Naive thymus-derived CD8-positive, alpha-beta T cell (primary cell): ENCODE results near the gene UTP20. TPM values are rescaled to one million over a fixed set of nuclear protein-coding genes. Genes with fewer than 3 reads are reported as not detected.

Experiments
- ATAC-seq, 2 donors: fragments of 150-1000 bp; cut with Tn5 transposase in 1 of 2; sonication (Bioruptor Pico), chemical (Tn5 transposase) in 1 of 2; 1 replicate in 1 of 2; 2 replicates in 1 of 2; pipeline ENCODE4 v1.10.0; 2021; ENCODE audit warnings: mild to moderate bottlenecking in 2 of 2, moderate library complexity in 2 of 2
- POLR2A ChIA-PET: fragments of 350-600 bp; sonication (Branson Sonifier 250); formaldehyde crosslinking; loops from one replicate; lab custom pipeline; 2021; ENCODE audit warnings: antibody characterized with exemption; lab: Charles Lee
- DNase-seq, 10 donors: peaks; one replicate each; pipeline versions ENCODE4 v3.0.0 to v3.0.0-alpha.2; 2020 to 2022
- H3K27ac Mint-ChIP-seq, 10 donors: one replicate each; pipeline ENCODE4 v1.8.0; 2020 to 2022; ENCODE audit warnings: mild to moderate bottlenecking in 10 of 10, mixed read lengths in 10 of 10, moderate library complexity in 4 of 10, inconsistent platforms in 1 of 10
- H3K27me3 Mint-ChIP-seq, 5 donors: one replicate each; pipeline ENCODE4 v1.8.0; 2021 to 2022; ENCODE audit warnings: mixed read lengths in 5 of 5
- H3K36me3 Mint-ChIP-seq, 3 donors: one replicate each; pipeline ENCODE4 v1.8.0; 2020 to 2022; ENCODE audit warnings: mixed read lengths in 3 of 3, mild to moderate bottlenecking in 2 of 3, inconsistent platforms in 1 of 3
- H3K4me1 Mint-ChIP-seq, 4 donors: one replicate each; pipeline ENCODE4 v1.8.0; 2021 to 2022; ENCODE audit warnings: mixed read lengths in 4 of 4
- H3K4me3 Mint-ChIP-seq, 10 donors: one replicate each; pipeline ENCODE4 v1.8.0; 2020 to 2022; ENCODE audit warnings: mild to moderate bottlenecking in 10 of 10, mixed read lengths in 10 of 10, moderate library complexity in 6 of 10, inconsistent platforms in 1 of 10
- H3K9me3 Mint-ChIP-seq, 9 donors: one replicate each; pipeline ENCODE4 v1.8.0; 2020 to 2022; ENCODE audit warnings: mixed read lengths in 9 of 9, mild to moderate bottlenecking in 3 of 9, inconsistent platforms in 1 of 9, moderate library complexity in 1 of 9
- polyA plus RNA-seq, 3 donors: library from polyadenylated mRNA; unstranded; fragments of 300-500 nt; fragmentation: Illumina TruSeq; gene quantifications; one replicate each; pipeline ENCODE4 v1.2.3, GENCODE V29; 2021
- total RNA-seq, 8 experiments: library from RNA in 2 of 8; stranded (reverse) in 2 of 8; gene quantifications; one replicate each; pipeline ENCODE4 v1.2.3 and lab custom pipeline; 2021 to 2026

Gene UTP20
- total and polyA plus RNA-seq, 5 experiments from 2014 or later, result 5.0 to 17.2 (median 6.3) TPM

DNA sequence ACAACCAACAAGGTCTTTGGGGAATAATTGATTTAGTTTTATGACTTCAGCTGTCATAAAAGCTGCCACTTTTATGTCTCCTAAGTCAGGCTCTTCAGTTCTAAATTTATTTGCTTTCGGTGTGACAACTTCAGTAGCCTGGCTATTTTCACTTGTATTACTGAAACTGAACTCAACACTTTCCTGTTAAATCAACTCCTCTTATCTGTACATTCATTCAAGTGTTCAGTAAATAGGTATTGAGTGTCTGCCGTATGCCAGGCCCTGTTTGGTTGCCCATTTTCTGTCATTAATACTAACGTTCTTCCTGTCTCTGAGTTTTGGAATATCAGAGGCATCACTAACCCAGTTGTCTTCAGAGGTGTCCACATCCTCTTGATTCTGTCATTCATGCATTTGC lies 7.5 kb downstream of the UTP20 start:
- H3K36me3 Mint-ChIP-seq, result peaks cover 13 to 79% (median 29%) of the 10 kb centered on the region in 3 donors
- peak overlapping the region in 1 of 10 donors; percentile 5 for H3K27ac Mint-ChIP-seq
- no peak for DNase-seq
- ATAC-seq, result no peak
- no peak overlapping the region for H3K4me3 Mint-ChIP-seq
- H3K27me3 Mint-ChIP-seq, result no peaks in the 10 kb centered on the region
- POLR2A ChIA-PET, result no interaction called here
- no peaks in the 10 kb centered on the region for H3K9me3 Mint-ChIP-seq
- peaks cover 3 to 12% (median 5%) of the 10 kb centered on the region in 4 donors for H3K4me1 Mint-ChIP-seq

DNA sequence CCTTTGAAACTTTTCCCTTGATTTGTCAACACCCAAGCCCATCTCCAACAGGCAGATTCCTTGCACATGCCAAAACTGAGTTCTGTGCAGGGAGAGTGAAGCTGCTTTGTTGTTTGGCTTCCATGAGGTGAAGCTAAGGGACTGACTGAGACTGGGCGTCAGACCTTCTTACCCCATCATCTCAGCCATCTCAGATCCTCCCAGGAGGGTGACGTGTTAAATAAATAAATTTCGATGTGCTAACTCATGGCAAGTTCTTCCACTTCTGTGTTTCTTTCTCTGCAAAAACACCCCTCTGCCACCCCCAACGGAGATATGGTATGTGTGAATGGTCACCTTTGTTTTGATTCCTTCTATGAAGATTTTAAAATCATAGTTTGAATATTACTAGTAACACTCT lies 17.8 kb downstream of the UTP20 start:
- no peaks in the 10 kb centered on the region for H3K9me3 Mint-ChIP-seq
- peaks cover 20 to 91% (median 21%) of the 10 kb centered on the region in 3 donors for H3K36me3 Mint-ChIP-seq
- no peaks in the 10 kb centered on the region for H3K27me3 Mint-ChIP-seq
- no peak for DNase-seq
- H3K4me3 Mint-ChIP-seq, result no peak overlapping the region
- no peak overlapping the region for H3K27ac Mint-ChIP-seq
- peaks cover 0 to 2% (median 0%) of the 10 kb centered on the region in 4 donors for H3K4me1 Mint-ChIP-seq
- POLR2A ChIA-PET, result no interaction called here
- no peak for ATAC-seq

GRCh38 chr12:101298426-101298825 lies 18.5 kb downstream of the UTP20 start:
- H3K27ac Mint-ChIP-seq, result peak overlapping the region in 1 of 10 donors; percentile 37
- POLR2A ChIA-PET, result no interaction called here
- H3K9me3 Mint-ChIP-seq, result no peaks in the 10 kb centered on the region
- ATAC-seq (no peak), DNase-seq (no peak)
- no peaks in the 10 kb centered on the region for H3K27me3 Mint-ChIP-seq
- H3K4me1 Mint-ChIP-seq, result peaks cover 0 to 2% (median 0%) of the 10 kb centered on the region in 4 donors
- no peak overlapping the region for H3K4me3 Mint-ChIP-seq
- peaks cover 20 to 93% (median 25%) of the 10 kb centered on the region in 3 donors for H3K36me3 Mint-ChIP-seq

DNA sequence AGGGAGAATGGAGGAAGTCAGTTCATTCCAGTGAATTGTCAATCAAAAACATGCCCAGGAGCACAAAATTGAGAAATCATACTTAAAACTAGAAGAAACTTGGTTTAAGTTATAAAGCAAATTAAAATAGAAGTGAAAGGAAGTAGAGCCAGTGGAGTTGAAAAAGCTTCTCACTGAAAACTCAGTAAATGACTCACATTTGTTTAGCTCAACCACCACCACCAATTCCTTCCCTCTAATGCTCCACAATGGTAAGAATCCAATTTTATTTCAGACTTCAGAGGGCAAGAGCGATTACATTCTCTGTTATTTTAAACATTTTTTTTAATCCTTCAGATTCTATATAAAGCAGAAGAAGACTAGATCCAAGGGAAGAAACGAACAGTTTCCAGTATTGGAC lies 19.4 kb downstream of the UTP20 start:
- Mint-ChIP-seq H3K4me1 (peaks cover 0 to 2% (median 0%) of the 10 kb centered on the region in 4 donors), H3K9me3 (no peaks in the 10 kb centered on the region), H3K36me3 (peaks cover 22 to 94% (median 26%) of the 10 kb centered on the region in 3 donors), H3K4me3 (no peak overlapping the region), H3K27me3 (no peaks in the 10 kb centered on the region), H3K27ac (no peak overlapping the region)
- POLR2A ChIA-PET, result no interaction called here
- ATAC-seq, result no peak
- no peak for DNase-seq

DNA sequence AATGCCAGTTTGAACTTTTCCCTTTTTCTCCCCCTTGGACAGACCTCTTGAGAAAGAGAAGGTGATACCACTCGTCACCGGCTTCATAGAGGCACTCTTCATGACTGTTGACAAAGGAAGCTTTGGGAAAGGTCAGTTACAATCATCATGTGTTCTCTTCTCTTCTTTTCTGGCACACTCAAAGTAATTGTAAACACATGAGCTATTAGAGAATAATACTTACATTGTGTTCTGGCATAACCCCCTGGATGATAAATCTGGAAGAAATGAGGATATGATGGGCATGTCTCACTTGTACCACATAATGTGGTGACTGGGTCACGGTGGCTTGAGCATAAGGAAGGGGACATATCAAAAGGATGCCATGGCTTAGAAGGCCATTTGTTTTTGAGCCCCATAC lies 20.0 kb downstream of the UTP20 start:
- peaks cover 20 to 94% (median 30%) of the 10 kb centered on the region in 3 donors for H3K36me3 Mint-ChIP-seq
- H3K4me3 Mint-ChIP-seq, result no peak overlapping the region
- peak overlapping the region in 1 of 10 donors; percentile 14 for H3K27ac Mint-ChIP-seq
- DNase-seq, result no peak
- H3K4me1 Mint-ChIP-seq, result peaks cover 0 to 3% (median 0%) of the 10 kb centered on the region in 4 donors
- ATAC-seq, result no peak
- POLR2A ChIA-PET, result no interaction called here
- H3K9me3 Mint-ChIP-seq, result no peaks in the 10 kb centered on the region
- no peaks in the 10 kb centered on the region for H3K27me3 Mint-ChIP-seq

DNA sequence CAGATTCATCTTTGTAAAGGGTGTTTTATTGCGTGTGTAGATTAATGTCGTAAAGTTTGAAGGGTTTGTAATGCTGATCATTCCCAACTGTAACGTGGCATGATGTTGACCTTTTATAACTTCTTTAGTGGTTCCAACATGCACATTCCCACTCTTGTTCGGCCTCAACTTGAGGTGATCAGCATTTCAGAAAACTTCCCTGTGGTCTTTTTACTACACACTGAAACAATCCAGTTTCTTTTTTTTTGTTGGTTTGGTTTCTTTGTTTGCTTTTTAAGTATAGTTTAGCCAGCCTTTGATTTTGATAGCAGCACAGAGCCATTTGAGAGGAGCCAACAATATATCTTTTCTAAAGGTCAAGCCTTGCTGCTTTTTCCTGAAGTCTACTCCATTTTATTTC lies 22.8 kb downstream of the UTP20 start:
- Mint-ChIP-seq H3K27ac (peak overlapping the region in 1 of 10 donors; percentile 78), H3K36me3 (peaks cover 23 to 94% (median 29%) of the 10 kb centered on the region in 3 donors), H3K4me1 (peaks cover 0 to 4% (median 0%) of the 10 kb centered on the region in 4 donors), H3K27me3 (no peaks in the 10 kb centered on the region), H3K9me3 (no peaks in the 10 kb centered on the region), H3K4me3 (no peak overlapping the region)
- ATAC-seq (no peak), DNase-seq (no peak)
- POLR2A ChIA-PET, result no interaction called here

DNA sequence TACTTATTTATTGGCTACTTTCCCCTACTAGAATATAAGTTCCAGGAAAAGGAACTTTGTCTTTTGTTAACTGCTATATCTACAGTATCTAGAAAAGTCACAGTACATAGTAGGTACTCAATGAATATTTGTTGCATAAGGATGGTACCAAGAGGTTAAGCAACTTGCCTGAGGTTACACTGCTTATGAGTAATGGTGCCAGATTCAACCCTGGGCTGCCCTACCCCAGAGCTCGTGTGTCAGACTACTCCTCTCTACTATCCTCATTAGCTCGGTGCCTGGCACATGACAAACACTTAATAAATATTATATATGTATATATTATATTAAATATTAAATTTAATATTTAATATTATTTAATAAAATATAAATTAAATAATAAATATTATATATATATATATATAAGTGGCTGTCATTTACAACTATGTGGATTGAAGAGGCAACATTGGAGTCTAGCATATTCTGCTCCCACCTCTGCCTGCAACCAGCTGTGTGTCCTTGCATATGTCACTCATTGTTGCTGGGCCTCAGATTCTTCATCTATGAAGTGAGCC lies 25.4 kb downstream of the UTP20 start:
- no peak overlapping the region for H3K27ac Mint-ChIP-seq
- peaks cover 0 to 2% (median 0%) of the 10 kb centered on the region in 4 donors for H3K4me1 Mint-ChIP-seq
- no peak overlapping the region for H3K4me3 Mint-ChIP-seq
- no peaks in the 10 kb centered on the region for H3K27me3 Mint-ChIP-seq
- no peak for ATAC-seq
- no peak for DNase-seq
- H3K36me3 Mint-ChIP-seq, result peaks cover 21 to 93% (median 31%) of the 10 kb centered on the region in 3 donors
- no peaks in the 10 kb centered on the region for H3K9me3 Mint-ChIP-seq
- POLR2A ChIA-PET, result no interaction called here

DNA sequence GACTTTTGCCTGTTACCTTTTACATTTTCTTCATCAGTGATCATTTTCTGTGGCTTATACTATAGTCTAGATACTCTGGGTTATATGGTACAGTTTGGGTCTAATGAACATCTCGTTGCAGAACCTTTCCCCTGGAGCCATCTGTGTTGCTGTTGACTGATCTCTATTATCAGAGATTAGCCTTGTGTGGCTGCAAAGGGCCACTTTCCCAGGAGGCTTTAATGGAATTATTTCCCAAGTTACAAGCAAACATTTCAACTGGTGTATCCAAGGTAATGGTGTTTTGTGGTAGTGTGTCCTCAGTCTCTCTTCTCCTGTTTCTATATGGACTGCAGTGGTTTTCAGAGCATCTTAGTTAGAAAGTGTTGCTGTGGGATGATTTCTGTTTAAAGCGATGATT lies 25.9 kb downstream of the UTP20 start:
- peaks cover 20 to 93% (median 35%) of the 10 kb centered on the region in 3 donors for H3K36me3 Mint-ChIP-seq

DNA sequence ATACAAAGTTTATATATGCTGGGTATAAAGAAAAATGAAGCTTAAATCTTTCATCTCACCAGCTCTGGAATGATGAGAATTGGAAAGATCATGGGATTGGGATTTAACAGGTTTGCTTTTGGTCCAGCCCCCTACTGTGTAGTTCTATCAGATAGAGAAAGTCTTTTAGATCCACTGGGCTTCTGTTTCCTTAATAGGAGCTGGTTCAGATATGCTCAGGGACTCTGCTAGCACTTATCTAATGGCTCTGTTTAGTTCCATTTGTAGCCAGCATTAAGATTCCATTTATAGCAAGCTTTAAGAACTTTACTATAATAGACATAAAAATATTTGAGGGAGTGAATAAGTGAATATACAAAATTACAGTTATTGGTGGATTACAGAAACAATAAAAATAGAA lies 42.6 kb downstream of the UTP20 start:
- Mint-ChIP-seq H3K9me3 (no peaks in the 10 kb centered on the region), H3K36me3 (peaks cover 0 to 80% (median 15%) of the 10 kb centered on the region in 3 donors), H3K27me3 (no peaks in the 10 kb centered on the region), H3K4me3 (no peak overlapping the region), H3K27ac (no peak overlapping the region), H3K4me1 (no peaks in the 10 kb centered on the region)
- no peak for ATAC-seq
- POLR2A ChIA-PET, result no interaction called here
- no peak for DNase-seq

More for the DNA sequence above, 25.9 kb downstream of the UTP20 start:
- peaks cover 0 to 2% (median 0%) of the 10 kb centered on the region in 4 donors for H3K4me1 Mint-ChIP-seq
- H3K27me3 Mint-ChIP-seq, result no peaks in the 10 kb centered on the region
- POLR2A ChIA-PET, result no interaction called here
- H3K27ac Mint-ChIP-seq, result no peak overlapping the region
- H3K9me3 Mint-ChIP-seq, result no peaks in the 10 kb centered on the region
- H3K4me3 Mint-ChIP-seq, result no peak overlapping the region
- DNase-seq (no peak), ATAC-seq (no peak)

GRCh38 chr12:101323255-101323654 lies 43.4 kb downstream of the UTP20 start:
- DNase-seq (no peak), ATAC-seq (no peak)
- no peaks in the 10 kb centered on the region for H3K4me1 Mint-ChIP-seq
- no peaks in the 10 kb centered on the region for H3K9me3 Mint-ChIP-seq
- H3K27me3 Mint-ChIP-seq, result no peaks in the 10 kb centered on the region
- peaks cover 0 to 80% (median 23%) of the 10 kb centered on the region in 3 donors for H3K36me3 Mint-ChIP-seq
- H3K27ac Mint-ChIP-seq, result no peak overlapping the region
- POLR2A ChIA-PET, result no interaction called here
- no peak overlapping the region for H3K4me3 Mint-ChIP-seq

GRCh38 chr12:101325590-101325989 lies 45.7 kb downstream of the UTP20 start:
- Mint-ChIP-seq H3K9me3 (no peaks in the 10 kb centered on the region), H3K27me3 (no peaks in the 10 kb centered on the region), H3K27ac (no peak overlapping the region), H3K4me3 (no peak overlapping the region), H3K36me3 (peaks cover 0 to 80% (median 31%) of the 10 kb centered on the region in 3 donors), H3K4me1 (peaks cover 0 to 4% (median 0%) of the 10 kb centered on the region in 4 donors)
- DNase-seq (no peak), ATAC-seq (no peak)
- POLR2A ChIA-PET, result no interaction called here

- H3K27ac Mint-ChIP-seq, result no peak overlapping the region
- H3K4me1 Mint-ChIP-seq, result peaks cover 0 to 4% (median 0%) of the 10 kb centered on the region in 4 donors
- peaks cover 0 to 79% (median 39%) of the 10 kb centered on the region in 3 donors for H3K36me3 Mint-ChIP-seq
- no peak for DNase-seq
- POLR2A ChIA-PET, result no interaction called here
- ATAC-seq, result no peak
- H3K27me3 Mint-ChIP-seq, result no peaks in the 10 kb centered on the region
- no peaks in the 10 kb centered on the region for H3K9me3 Mint-ChIP-seq
- H3K4me3 Mint-ChIP-seq, result no peak overlapping the region
These were observed 47.1 kb downstream of the UTP20 start for GRCh38 chr12:101327051-101327450.

GRCh38 chr12:101327546-101327945 lies 47.6 kb downstream of the UTP20 start:
- ATAC-seq (no peak), DNase-seq (no peak)
- POLR2A ChIA-PET, result no interaction called here
- no peak overlapping the region for H3K27ac Mint-ChIP-seq
- no peaks in the 10 kb centered on the region for H3K27me3 Mint-ChIP-seq
- H3K9me3 Mint-ChIP-seq, result no peaks in the 10 kb centered on the region
- no peak overlapping the region for H3K4me3 Mint-ChIP-seq
- H3K4me1 Mint-ChIP-seq, result peaks cover 0 to 4% (median 0%) of the 10 kb centered on the region in 4 donors
- peaks cover 0 to 81% (median 38%) of the 10 kb centered on the region in 3 donors for H3K36me3 Mint-ChIP-seq

- Mint-ChIP-seq H3K27ac (no peak overlapping the region), H3K36me3 (peaks cover 0 to 88% (median 38%) of the 10 kb centered on the region in 3 donors), H3K9me3 (no peaks in the 10 kb centered on the region)
These were observed 49.0 kb downstream of the UTP20 start for GRCh38 chr12:101328917-101329316.

More at GRCh38 chr12:101328917-101329316, 49.0 kb downstream of the UTP20 start:
- H3K4me3 Mint-ChIP-seq, result no peak overlapping the region
- ATAC-seq (no peak), DNase-seq (no peak)
- POLR2A ChIA-PET, result no interaction called here
- no peaks in the 10 kb centered on the region for H3K27me3 Mint-ChIP-seq
- H3K4me1 Mint-ChIP-seq, result peaks cover 0 to 4% (median 0%) of the 10 kb centered on the region in 4 donors
